Upper lobe of left lung (tissue), 4 donors: Measurements from ENCODE around the gene DNAH17.

Experiments used
- CTCF ChIP-seq, 6 experiments: fragments of 450-650 bp in 4 of 6; fragments of 200-600 bp in 2 of 6; sonication (generic) in 2 of 6; IDR thresholded peaks; one replicate each; pipeline ENCODE4 v1.5.1; 2016 to 2019; ENCODE audit warnings: antibody characterized with exemption in 6 of 6
- EP300 ChIP-seq, 4 donors: sonication (generic); formaldehyde crosslinking; IDR thresholded peaks; one replicate each; pipeline ENCODE4 v1.5.1; 2017; ENCODE audit warnings: antibody characterized with exemption in 4 of 4, control low read depth in 2 of 4
- POLR2A ChIP-seq, 4 donors: fragments of 450-650 bp; IDR thresholded peaks; one replicate each; pipeline ENCODE4 v1.5.1; 2016 to 2017; ENCODE audit warnings: antibody characterized with exemption in 4 of 4, mild to moderate bottlenecking in 2 of 4
- POLR2AphosphoS5 ChIP-seq, 2 donors: sonication (generic); formaldehyde crosslinking; IDR thresholded peaks; one replicate each; pipeline ENCODE4 v1.5.1; 2017; ENCODE audit warnings: antibody characterized with exemption in 2 of 2

GRCh38 chr17:78390241-78391050 lies 186.8 kb downstream of the DNAH17 start:
- no peak for TF ChIP-seq POLR2A (IDR thresholded peaks at IDR 0.05)
- TF ChIP-seq CTCF (IDR thresholded peaks at IDR 0.05), result peak in 3 of 6 experiments; percentile 11 to 23 (median 11)
- peak in 2 of 4 donors; percentile 19 to 91 for TF ChIP-seq EP300 (IDR thresholded peaks at IDR 0.05)
- TF ChIP-seq POLR2AphosphoS5 (IDR thresholded peaks at IDR 0.05), result peak in 1 of 2 donors; percentile 96
